Measurements from ENCODE around the gene HSPA6.
"Not testable (repeated sequence)": the region's sequence is repeated elsewhere in the genome, so short reads cannot be mapped to it uniquely, and the experiment has no call there.

The HSPA6 gene

DNA sequence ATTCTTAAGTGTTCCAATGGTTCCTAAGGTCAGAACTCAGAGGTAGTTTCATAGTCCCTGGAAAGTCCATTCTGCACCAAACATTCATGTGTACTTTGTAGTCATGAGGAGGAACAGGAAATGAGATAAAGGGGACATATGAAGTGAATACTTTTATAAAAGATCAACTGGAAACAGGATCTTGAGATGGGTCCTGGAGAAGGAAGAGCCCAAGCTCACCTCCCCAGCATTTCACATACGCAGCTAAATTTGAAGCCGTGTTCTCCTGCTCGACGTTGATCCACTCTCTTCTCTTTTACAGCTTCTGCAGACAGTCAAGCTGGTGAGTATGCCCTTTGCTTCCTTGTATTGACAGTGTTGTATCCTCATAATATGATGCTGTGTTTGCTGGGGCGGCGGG lies 18.7 kb upstream of the HSPA6 start:
- DNase-seq: no peak

DNA sequence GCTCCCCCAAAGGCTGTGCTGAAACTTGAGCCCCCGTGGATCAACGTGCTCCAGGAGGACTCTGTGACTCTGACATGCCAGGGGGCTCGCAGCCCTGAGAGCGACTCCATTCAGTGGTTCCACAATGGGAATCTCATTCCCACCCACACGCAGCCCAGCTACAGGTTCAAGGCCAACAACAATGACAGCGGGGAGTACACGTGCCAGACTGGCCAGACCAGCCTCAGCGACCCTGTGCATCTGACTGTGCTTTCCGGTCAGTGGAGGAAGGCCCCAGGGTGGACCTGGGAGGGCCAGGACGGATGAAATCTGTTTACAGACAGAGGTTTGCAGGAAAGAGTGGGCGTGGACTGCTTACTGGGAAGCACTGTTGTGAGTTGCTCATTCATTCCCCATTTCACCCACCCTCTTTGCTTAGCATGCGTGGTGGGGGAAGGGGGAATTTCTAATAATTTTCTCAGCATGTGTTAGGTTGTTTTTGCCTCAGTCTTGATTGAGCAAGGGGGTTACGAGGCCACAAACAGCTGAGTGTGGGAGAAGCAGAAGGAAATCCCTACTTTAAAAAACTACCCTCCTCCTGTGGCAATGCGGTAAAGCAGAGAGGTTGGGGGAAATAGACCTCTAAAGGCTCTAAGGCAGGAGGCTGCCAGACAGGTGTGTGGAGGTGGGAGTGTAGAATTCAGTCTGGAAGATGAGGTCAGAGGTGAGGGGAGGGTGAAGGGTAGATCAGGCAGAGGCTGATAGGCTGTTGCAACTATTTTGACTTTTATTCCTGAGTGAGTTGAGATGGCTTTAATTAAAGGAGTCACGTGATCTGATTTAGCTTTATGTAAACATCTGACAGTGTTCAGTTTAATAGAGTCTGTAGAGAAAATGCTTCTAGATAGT lies 17.8 kb upstream of the HSPA6 start:
- DNase-seq: peak; percentile 38

DNA sequence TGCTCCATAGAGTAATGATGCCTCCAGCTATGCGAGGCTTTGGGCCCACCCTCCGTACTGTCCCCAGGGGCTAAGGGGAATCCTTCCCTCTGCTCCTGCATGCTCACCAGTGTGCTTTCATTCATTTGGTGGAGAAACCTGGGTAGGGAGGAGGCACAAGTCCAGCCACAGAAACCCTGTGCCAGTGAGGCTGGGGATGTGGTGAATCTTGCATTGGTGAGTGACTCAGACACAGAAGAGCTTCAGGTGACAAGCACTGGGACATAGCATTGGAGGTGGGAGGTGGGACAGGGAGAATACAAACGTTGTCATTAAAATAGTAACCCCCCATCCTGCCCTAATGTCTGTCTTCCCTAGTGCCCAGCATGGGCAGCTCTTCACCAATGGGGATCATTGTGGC lies 13.9 kb upstream of the HSPA6 start:
- DNase-seq: no peak

DNA sequence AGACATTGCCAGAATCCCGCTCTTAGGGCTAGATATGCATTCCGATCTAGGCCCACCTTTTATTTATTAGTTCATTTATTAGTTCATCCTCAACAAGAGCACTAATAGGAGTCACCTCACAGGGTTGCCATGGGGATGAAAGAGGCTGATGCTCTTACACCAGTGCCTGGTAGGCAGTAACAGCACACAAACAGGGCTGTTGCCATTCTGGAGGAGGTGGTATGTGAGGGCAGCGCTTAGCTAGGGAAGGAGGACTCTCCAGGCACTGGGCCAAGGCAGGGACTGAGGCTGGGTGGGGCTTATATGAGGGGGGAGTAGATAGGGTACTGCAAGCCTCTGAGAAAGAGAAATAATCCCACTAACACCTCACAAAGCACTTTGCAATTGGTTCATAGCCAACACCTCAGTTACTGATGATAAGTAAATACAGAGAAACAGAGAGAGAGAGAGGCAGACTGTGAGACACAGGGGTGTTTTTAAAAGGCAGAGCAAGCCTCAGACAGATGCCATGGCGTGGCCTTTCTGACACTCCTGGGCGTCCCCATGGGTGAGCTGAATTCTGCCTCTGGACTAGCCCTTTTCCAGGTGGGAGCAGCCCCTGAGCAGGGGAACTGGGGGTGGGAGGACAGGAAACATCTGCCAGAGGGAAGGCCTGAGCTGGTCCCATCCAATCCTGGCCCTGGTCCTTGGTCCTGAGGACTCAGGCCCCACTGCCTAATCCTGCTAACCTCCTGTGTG lies 13.2 kb upstream of the HSPA6 start:
- DNase-seq: peak; percentile 95

DNA sequence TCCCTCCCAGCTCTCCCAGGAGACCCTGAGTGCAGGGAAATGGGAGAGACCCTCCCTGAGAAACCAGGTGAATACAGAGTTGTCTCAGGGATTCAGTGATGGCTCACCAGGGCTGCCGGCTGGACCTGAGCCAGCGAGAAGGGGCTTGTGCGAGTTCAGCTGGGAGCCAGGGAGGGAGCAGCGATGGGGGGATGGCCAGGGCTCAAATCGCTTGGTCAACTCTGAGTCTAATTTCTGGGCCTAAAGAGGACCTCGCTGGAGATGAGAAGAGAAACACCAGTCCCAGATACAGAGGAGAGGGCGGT lies 12.6 kb upstream of the HSPA6 start:
- DNase-seq: no peak

DNA sequence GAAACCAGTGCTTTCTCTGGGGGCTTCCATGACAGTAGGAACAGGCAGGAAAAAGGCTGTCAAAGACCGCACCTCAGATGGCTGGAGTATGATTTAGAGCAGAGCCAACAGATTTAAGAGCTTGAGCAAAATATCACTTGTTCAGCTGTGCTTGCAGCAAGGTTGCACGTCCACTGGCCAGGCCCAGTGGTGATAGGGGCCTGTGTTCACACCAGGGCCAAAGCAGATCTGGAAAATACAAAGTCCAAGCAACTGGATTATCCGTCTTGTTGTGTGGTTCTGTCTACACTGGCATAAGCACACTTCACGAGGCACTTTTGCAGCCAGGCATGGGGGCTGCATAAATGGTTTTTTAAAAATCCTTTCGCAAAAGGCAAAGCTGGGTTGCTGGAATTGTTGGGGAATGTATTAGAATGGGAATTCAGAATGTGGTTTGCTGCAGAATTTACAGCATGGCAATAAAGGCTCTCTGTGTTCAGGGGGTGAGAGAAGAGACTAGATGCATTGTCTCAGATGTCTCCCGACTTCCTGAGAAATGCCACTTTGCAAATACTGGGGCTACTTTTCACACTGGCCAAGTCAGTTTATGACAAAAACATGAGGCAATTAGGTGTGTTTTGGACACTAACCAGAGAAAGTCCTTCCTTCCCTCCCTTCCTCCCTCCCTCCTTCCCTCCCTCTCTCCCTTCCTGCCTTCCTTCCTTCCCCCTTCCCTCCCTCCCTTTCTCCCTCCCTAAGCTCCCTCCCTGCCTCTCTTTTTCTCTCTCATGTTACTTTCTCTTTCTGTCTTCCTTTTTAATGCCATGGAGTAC lies 11.5 kb upstream of the HSPA6 start:
- not testable (repeated sequence) for DNase-seq

DNA sequence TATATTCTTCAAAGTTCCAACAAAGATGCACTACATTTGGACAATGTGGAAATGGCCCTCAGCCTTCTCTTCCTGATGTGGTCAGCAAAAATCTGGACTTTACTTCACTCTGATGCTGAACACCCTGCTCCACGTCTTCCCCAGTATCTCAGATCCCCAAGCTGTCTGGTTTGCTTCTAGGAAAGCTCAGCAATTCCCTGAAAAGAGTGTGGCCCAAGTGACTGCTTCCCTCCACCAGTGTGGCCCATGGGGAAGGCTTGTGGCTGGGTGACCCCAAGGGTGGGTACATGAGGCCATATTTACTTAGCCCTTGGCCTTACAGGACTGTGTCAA lies 10.9 kb upstream of the HSPA6 start:
- DNase-seq: not testable (repeated sequence)

DNA sequence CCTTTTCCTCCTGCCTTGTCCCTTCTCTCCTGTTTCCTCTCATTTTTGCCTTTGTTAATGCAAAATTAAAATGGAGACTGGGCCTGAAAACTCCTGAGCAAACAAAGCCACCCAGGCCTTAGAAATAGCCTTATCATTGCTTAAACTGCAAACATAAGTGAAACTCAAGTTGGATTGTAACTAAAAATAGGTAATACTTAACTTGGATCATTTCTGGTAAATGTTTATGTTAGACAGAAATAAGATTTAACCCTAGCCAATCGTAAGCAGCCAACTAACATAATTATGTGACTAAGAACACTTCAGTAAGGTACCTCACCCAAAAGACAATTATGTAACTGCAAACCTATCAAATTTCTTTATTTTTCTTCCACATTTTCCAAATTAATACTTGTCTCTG lies 10.4 kb upstream of the HSPA6 start:
- DNase-seq: not testable (repeated sequence)

DNA sequence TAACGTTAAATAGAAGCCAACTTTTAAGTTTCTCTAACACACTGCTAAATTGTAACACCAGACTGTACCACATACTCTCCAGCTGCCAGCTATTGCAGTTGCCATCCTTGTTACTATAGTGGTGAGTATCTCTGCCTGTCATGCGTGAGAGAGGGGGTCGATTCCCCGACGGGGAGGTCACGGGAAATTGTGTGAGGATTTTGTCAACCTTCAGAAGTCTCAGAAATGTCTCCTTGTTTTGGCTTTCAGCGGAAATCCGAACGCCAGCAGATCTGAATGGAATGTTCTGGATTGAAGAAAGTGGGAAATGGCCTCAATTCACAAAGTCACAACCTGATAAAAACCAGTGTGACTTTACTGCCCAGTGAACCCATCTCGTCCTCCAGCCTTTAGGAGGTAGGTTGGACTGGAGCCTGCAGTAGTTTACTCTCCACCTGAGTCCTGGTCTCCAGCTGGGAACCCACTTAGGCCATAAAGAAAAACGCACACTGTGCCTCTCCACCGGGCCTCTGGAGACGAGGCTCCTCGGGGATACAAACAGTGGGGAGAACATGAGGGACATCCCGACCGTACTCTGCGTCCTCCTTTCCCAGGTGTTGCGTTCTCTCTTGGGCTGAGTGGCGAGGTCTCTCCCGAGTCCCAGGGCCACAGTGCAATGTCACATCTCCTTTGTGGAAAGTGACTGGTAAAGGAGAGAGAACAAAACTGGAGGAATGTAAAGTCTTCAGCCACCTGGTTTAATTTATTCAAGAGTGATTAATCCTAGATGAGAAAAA lies 1.1 kb upstream of the HSPA6 start:
- not testable (repeated sequence) for DNase-seq

DNA sequence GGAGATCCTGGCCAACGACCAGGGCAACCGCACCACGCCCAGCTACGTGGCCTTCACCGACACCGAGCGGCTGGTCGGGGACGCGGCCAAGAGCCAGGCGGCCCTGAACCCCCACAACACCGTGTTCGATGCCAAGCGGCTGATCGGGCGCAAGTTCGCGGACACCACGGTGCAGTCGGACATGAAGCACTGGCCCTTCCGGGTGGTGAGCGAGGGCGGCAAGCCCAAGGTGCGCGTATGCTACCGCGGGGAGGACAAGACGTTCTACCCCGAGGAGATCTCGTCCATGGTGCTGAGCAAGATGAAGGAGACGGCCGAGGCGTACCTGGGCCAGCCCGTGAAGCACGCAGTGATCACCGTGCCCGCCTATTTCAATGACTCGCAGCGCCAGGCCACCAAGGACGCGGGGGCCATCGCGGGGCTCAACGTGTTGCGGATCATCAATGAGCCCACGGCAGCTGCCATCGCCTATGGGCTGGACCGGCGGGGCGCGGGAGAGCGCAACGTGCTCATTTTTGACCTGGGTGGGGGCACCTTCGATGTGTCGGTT lies 477 bp downstream of the HSPA6 start:
- DNase-seq: not testable (repeated sequence)

DNA sequence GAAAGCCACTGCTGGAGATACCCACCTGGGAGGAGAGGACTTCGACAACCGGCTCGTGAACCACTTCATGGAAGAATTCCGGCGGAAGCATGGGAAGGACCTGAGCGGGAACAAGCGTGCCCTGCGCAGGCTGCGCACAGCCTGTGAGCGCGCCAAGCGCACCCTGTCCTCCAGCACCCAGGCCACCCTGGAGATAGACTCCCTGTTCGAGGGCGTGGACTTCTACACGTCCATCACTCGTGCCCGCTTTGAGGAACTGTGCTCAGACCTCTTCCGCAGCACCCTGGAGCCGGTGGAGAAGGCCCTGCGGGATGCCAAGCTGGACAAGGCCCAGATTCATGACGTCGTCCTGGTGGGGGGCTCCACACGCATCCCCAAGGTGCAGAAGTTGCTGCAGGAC lies 981 bp downstream of the HSPA6 start:
- DNase-seq: not testable (repeated sequence)

DNA sequence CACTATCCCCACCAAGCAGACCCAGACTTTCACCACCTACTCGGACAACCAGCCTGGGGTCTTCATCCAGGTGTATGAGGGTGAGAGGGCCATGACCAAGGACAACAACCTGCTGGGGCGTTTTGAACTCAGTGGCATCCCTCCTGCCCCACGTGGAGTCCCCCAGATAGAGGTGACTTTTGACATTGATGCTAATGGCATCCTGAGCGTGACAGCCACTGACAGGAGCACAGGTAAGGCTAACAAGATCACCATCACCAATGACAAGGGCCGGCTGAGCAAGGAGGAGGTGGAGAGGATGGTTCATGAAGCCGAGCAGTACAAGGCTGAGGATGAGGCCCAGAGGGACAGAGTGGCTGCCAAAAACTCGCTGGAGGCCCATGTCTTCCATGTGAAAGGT lies 1.6 kb downstream of the HSPA6 start:
- DNase-seq: not testable (repeated sequence)

DNA sequence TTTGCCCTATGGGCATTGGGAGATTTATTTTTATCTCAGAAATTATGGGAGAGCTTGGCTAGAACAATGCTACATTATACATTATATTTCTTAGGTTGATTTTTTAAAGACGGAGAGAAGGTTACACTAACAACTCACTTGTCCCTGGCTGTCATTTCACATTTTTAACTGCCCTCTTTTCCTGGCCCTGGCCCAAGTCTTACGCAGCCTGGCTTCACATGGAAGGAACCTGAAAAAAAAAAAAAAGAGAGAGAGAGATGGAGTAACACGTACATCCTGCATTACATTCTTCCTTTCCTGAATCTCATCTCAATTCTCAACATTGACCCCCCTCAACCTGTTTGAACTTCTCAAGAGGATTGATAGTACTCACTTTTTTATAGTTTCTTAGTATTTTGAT lies 4.2 kb downstream of the HSPA6 start:
- peak; percentile 27 for DNase-seq

DNA sequence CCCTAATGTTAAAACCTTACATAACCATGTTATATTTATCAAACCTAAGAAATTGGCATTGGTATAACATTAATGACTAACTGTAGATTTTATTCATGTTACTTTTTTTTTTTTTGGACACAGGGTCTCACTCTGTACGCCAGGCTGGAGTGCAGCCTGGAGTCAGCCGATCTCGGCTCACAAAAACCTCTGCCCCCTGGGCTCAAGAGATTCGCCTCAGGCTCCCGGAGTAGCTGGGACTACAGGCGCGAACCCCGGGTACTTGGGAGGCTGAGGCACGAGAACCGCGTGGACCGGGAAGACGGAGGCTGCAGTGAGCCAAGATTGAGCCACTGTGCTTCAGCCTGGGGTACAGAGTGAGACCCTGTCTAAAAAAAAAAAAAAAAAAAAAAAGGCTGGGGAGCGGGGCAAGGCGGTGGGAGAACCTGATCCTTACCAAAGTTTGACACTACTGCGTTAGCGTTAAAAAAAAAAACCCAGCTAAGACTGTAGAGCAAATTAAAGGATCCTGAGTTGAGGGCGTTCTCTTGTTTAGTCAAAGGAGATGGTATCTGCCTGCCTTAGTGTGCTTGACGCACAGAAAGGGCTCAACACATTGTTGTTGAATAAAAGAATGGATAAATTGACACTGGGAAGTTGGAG lies 5.2 kb downstream of the HSPA6 start:
- peak; percentile 47 for DNase-seq

DNA sequence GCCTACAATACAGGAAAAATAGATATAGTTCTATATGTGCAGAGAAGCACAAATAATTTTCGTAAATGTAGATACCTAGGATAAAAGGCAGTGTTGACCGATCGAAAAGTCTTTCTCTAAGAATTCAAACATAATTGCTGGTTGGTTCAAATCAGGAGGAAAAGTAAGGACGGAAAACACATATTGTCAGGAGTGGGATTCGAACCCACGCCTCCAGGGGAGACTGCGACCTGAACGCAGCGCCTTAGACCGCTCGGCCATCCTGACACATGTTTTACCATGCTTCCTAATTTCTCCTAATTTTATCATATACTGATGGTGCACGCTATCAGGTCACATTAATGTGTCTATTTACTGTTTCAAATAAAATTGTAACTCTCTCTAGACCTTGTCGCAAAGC lies 5.8 kb downstream of the HSPA6 start:
- peak; percentile 62 for DNase-seq

DNA sequence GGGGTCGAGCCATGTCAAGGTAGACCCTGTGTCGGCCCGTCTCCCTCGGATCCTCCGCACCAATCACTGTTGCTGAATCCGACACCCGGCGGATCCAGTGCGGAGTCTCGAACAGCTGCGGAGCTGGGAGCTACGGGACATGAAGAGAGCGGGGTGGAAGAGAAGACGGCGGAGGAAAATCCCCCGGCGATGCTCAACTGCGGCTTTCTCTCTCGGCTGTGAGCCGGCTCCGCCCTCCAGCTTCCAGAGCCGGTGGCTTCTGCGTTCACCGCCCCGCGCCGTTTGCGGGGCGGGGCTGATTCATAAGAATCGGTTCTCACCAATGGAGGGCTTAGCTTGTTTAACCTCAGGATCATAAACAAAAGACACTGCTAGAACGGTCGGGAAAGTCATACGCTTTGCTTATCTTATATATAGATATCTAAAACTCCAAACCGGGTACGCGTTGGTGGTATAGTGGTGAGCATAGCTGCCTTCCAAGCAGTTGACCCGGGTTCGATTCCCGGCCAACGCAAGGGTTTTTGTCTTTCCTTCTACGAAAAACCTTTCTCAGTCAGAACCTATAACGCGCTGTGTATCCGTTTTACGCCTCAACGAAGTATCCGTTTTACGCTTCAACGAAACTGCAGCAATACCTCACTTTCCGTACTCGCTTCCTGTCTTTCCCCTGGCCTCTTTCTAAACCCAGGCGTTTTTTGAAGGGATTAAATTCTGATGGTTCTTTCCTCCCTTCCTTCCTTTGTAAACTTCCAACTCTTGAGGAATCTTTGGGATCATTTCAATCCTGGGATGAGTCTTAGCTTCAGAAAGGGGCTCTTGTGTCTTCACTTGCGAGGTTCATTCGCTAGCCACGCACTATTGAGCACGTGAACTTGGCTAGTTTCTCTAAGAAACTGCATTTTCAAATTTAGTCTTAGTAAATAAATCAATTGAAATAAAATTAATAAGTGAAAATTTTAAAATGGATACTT lies 6.6 kb downstream of the HSPA6 start:
- peak; percentile 88 for DNase-seq

DNA sequence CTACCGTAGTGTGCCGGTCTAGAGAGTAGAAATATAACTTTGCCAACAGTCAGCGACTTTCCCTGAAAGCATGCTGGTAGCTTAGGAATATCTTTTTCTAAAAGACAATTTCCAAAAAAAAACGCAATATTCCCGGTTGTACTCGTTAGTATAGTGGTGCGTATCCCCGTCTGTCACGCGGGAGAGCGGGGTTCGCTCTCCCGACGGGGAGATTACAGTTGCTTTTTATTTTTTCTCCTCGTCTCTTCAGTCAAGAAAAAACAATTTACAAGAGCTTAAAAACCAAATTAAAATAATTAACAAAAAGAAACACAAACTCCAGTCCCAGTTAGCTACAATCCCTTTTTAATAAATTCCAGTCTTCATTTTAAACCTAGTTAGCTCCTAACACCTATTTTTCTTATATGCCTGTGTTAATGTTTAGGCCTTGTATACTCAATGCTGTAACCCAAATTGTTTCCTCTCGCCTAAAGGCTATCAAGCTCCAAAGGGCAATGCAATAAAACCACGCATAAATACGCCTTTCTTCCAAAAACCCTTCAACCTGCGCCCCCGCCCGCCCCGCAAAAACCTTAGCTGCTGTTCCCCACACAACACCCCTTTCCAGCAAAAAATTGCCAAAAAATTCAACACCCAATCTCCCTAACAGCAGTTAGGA lies 7.8 kb downstream of the HSPA6 start:
- DNase-seq: no peak

DNA sequence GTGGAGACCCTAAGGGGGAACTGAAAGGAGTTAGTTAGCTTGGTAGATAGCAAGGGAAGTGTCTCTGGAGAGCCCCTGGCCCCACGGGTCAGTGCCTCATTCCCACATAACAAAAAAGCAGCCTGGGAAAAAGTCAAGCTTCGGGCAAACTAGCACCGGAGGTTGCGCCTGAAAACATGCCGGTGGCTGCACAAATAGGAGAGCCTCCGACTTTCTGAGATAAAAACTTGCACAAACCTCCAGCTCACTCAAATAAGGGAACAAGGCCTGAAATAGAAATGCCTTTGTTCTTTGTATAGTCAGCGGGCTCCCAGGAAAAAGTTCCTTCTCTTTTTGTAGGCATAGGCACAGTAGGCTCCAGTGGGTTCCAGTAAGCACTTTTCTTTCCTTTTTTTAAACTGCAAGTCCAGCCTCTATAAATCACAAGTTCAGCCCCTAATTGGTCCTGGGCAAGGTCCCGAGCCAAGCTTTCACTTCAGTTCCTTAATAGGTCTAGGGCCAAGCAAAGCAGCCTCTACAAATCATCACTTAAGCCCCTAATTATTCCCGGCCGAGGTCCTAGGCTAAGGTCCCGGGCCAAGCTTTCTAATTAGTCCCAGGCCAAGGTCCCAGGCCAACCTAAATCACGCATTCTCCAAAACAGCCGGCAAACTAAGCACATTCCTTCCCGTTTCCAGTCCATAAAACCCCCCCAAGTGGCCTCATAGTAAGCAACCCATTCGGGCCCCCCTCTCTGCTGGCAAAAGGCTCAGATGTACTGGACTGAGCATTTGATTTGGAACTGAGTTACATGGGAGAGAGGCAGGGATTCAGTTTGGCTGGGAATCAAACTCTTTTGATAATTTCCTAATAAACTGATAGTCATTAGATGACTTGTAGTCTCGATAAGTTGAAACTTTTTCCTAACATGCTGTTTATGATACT lies 8.6 kb downstream of the HSPA6 start:
- not testable (repeated sequence) for DNase-seq

DNA sequence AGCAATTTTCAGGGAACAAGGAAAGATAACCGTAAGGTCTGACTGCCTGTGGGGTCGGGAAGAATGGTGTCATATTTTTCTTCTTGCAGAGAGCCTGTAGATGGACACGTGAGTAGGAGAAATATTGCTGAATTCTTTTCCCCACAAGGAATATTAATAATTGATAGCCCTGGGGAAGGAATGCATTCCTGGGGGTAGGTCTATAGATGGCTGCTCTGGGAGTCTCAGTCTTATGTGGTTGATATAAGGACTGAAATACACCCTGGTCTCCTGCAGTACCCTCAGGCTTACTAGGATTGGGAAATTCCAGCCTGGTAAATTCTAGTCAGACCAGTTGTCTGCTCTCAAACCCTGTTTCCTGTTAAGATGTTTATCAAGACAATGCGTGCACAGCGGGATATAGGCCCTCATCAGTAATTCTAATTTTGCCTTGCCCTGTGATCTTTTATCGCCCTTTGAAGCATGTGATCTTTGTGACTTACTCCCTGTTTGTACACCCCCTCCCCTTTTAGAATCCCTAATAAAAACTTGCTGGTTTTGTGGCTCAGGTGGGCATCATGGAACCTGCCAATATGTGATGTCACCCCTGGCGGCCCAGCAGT lies 12.8 kb downstream of the HSPA6 start:
- not testable (repeated sequence) for DNase-seq
